HG02938 (cell line): ENCODE results near the gene WDR88.
"Not testable (repeated sequence)": the region's sequence is repeated elsewhere in the genome, so short reads cannot be mapped to it uniquely, and the experiment has no call there.

Experiments used
- ATAC-seq: cut with Tn5 transposase; IDR thresholded peaks from one replicate; pipeline ENCODE4 v1.9.1; 2021; ENCODE audit warnings: mild to moderate bottlenecking, moderate library complexity; ENCODE audit not compliant: unreplicated experiment

The WDR88 gene

GRCh38 chr19:33209850-33210230 is 77.9 kb downstream of the WDR88 start:
- ATAC-seq, result not testable (repeated sequence)

- no peak for ATAC-seq
Measured at GRCh38 chr19:33210266-33210940, 78.5 kb downstream of the WDR88 start.

- ATAC-seq, result no peak
Measured at GRCh38 chr19:33211794-33212435, 80.0 kb downstream of the WDR88 start.

GRCh38 chr19:33212436-33213172 is 80.7 kb downstream of the WDR88 start:
- ATAC-seq, result no peak

- ATAC-seq, result no peak
Measured at GRCh38 chr19:33214596-33214995, 82.7 kb downstream of the WDR88 start.

GRCh38 chr19:33215438-33216197 is 83.7 kb downstream of the WDR88 start:
- no peak for ATAC-seq

- no peak for ATAC-seq
Measured at GRCh38 chr19:33216198-33216830, 84.4 kb downstream of the WDR88 start.

GRCh38 chr19:33217881-33218280 is 86.0 kb downstream of the WDR88 start:
- no peak for ATAC-seq

GRCh38 chr19:33219261-33219815 is 87.4 kb downstream of the WDR88 start:
- ATAC-seq, result no peak

- ATAC-seq, result no peak
Measured at GRCh38 chr19:33220115-33220514, 88.2 kb downstream of the WDR88 start.

- ATAC-seq, result no peak
Measured at GRCh38 chr19:33220735-33221134, 88.8 kb downstream of the WDR88 start.

- ATAC-seq, result no peak
Measured at GRCh38 chr19:33221638-33222037, 89.7 kb downstream of the WDR88 start.

GRCh38 chr19:33222255-33222654 is 90.3 kb downstream of the WDR88 start:
- ATAC-seq, result not testable (repeated sequence)

- ATAC-seq, result no peak
Measured at GRCh38 chr19:33224694-33225457, 93.0 kb downstream of the WDR88 start.
